ENCODE data around the gene FRS3. TPM values are rescaled to one million over a fixed set of nuclear protein-coding genes. Genes with fewer than 3 reads are reported as not detected.

Gene FRS3
- total and polyA plus RNA-seq, 9 of the 15 experiments (the other 6 are each of a cell fraction or from before 2014, with no cell fraction given), result 0.03 to 3.7 (median 1.6) TPM

DNA sequence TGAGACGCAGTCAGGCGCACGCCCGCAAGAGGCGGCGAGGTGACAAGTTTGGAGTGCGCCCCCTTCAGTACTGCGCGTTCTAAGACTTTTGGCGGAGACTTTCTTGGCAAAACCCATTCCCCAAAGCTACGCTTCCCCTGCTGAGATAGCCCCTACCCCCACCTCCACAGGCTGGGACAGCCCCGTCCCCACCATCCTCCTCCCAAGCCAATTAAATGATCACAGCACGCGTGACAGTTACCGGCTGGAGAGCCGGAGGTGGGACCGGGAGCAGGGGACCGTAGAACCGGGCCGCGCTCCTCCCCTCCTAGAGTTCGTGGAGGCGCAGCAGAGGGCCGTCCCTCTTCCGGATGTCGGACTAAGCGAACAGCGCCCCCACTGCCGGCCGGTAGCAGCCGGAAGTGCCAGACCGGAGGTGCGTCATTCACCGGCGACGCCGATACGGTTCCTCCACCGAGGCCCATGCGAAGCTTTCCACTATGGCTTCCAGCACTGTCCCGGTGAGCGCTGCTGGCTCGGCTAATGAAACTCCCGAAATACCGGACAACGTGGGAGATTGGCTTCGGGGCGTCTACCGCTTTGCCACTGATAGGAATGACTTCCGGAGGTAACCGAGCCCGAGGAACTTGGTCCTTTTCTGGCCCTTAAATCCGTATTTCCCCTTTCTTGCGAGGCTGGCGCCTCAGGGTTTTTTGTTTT, 7.7 kb upstream of the FRS3 start, which contains the start of gene TOMM6 (continued):
- TF ChIP-seq ZNF311 (CRISPR knock-in tag; IDR thresholded peaks at IDR 0.05) (no peak), ZNF551 (CRISPR knock-in tag; IDR thresholded peaks at IDR 0.05) (no peak), PML (IDR thresholded peaks at IDR 0.05; ENCODE audit: low read length) (peak; percentile 90), NUFIP1 (IDR thresholded peaks at IDR 0.05; ENCODE audit: partially characterized antibody) (no peak), ZNF133 (CRISPR knock-in tag; IDR thresholded peaks at IDR 0.05) (no peak), NR2C2 (CRISPR knock-in tag; IDR thresholded peaks at IDR 0.05) (peak; percentile 86), NR2C2 (tag; IDR thresholded peaks at IDR 0.05) (peak; percentile 86), ZNF384 (IDR thresholded peaks at IDR 0.05; ENCODE audit: low read depth, low read length) (peak; percentile 39; the same call in 1 of the 2 replicates), RBM25 (IDR thresholded peaks at IDR 0.05; ENCODE audit: low read depth, low read length, severe bottlenecking) (no peak), GATA2 (CRISPR knock-in tag; IDR thresholded peaks at IDR 0.05) (no peak), ADNP (tag; IDR thresholded peaks at IDR 0.05) (no peak), EHMT2 (IDR thresholded peaks at IDR 0.05) (no peak), TAF1 (IDR thresholded peaks at IDR 0.05; ENCODE audit: control insufficient read depth, extremely low read depth, insufficient read depth, low read length, severe bottlenecking) (peak; percentile 99), BCL6 (CRISPR knock-in tag; IDR thresholded peaks at IDR 0.05) (no peak), SMARCA4 (IDR thresholded peaks at IDR 0.05) (peak; percentile 54; the same call in 1 of the 2 replicates)
- TF ChIP-seq, protein P1, sequence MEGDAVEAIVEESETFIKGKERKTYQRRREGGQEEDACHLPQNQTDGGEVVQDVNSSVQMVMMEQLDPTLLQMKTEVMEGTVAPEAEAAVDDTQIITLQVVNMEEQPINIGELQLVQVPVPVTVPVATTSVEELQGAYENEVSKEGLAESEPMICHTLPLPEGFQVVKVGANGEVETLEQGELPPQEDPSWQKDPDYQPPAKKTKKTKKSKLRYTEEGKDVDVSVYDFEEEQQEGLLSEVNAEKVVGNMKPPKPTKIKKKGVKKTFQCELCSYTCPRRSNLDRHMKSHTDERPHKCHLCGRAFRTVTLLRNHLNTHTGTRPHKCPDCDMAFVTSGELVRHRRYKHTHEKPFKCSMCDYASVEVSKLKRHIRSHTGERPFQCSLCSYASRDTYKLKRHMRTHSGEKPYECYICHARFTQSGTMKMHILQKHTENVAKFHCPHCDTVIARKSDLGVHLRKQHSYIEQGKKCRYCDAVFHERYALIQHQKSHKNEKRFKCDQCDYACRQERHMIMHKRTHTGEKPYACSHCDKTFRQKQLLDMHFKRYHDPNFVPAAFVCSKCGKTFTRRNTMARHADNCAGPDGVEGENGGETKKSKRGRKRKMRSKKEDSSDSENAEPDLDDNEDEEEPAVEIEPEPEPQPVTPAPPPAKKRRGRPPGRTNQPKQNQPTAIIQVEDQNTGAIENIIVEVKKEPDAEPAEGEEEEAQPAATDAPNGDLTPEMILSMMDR (IDR thresholded peaks at IDR 0.05 in 2 of 3, conservative IDR thresholded peaks at IDR 0.05 in 1 of 3; ENCODE audit: insufficient read depth in 2 of 3, low read depth in 1 of 3, low read length in 3 of 3), result peak; percentile 96 to 97 (median 97)
- TF ChIP-seq, protein P2, sequence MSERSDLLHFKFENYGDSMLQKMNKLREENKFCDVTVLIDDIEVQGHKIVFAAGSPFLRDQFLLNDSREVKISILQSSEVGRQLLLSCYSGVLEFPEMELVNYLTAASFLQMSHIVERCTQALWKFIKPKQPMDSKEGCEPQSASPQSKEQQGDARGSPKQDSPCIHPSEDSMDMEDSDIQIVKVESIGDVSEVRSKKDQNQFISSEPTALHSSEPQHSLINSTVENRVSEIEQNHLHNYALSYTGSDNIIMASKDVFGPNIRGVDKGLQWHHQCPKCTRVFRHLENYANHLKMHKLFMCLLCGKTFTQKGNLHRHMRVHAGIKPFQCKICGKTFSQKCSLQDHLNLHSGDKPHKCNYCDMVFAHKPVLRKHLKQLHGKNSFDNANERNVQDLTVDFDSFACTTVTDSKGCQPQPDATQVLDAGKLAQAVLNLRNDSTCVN (CRISPR knock-in tag; IDR thresholded peaks at IDR 0.05), result no peak
- TF ChIP-seq, protein P3, sequence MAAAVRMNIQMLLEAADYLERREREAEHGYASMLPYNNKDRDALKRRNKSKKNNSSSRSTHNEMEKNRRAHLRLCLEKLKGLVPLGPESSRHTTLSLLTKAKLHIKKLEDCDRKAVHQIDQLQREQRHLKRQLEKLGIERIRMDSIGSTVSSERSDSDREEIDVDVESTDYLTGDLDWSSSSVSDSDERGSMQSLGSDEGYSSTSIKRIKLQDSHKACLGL (CRISPR knock-in tag; IDR thresholded peaks at IDR 0.05; ENCODE audit: borderline replicate concordance, poor library complexity, severe bottlenecking), result peak; percentile 90
- TF ChIP-seq, protein P4, sequence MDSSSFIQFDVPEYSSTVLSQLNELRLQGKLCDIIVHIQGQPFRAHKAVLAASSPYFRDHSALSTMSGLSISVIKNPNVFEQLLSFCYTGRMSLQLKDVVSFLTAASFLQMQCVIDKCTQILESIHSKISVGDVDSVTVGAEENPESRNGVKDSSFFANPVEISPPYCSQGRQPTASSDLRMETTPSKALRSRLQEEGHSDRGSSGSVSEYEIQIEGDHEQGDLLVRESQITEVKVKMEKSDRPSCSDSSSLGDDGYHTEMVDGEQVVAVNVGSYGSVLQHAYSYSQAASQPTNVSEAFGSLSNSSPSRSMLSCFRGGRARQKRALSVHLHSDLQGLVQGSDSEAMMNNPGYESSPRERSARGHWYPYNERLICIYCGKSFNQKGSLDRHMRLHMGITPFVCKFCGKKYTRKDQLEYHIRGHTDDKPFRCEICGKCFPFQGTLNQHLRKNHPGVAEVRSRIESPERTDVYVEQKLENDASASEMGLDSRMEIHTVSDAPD (CRISPR knock-in tag; IDR thresholded peaks at IDR 0.05), result 0 out of 2 replicates have a peak, but pooled peaks have one; percentile 24
- TF ChIP-seq, protein P5, sequence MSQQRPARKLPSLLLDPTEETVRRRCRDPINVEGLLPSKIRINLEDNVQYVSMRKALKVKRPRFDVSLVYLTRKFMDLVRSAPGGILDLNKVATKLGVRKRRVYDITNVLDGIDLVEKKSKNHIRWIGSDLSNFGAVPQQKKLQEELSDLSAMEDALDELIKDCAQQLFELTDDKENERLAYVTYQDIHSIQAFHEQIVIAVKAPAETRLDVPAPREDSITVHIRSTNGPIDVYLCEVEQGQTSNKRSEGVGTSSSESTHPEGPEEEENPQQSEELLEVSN (IDR thresholded peaks at IDR 0.05; ENCODE audit: borderline replicate concordance in 1 of 2, extremely low read depth in 1 of 2, insufficient read depth in 1 of 2, insufficient read length in 1 of 2, low read depth in 1 of 2, low read length in 1 of 2, poor library complexity in 1 of 2, severe bottlenecking in 1 of 2), result peak; percentile 32 to 75

All from K562 (cell line).